OCI-LY3 (cell line): Measurements from ENCODE around the gene CORT.

Source experiments
- CTCF ChIP-seq: fragments of 200-600, 300-600 bp; sonication (generic); IDR thresholded peaks from 2 replicates; pipeline ENCODE4 v1.5.1; 2014; ENCODE audit warnings: antibody characterized with exemption, low read length, low read depth
- EZH2phosphoT487 ChIP-seq: fragments of 200-600 bp; shearing (Covaris generic); IDR thresholded peaks from 2 replicates; pipeline ENCODE4 v1.6.1; 2018; ENCODE audit warnings: antibody characterized with exemption, mixed run types, low read depth

- TF ChIP-seq CTCF = no peak
- no peak for TF ChIP-seq EZH2phosphoT487
Measured at GRCh38 chr1:10402729-10403274, 47.0 kb upstream of the CORT start.
